Tibial nerve (tissue), 4 donors: Measurements from ENCODE around the gene SLC6A9.

ENCODE experiments used
- CTCF ChIP-seq, 5 experiments: fragments of 200-600 bp in 3 of 5; fragments of 450-650 bp in 2 of 5; sonication (generic) in 3 of 5; IDR thresholded peaks; one replicate each; pipeline ENCODE4 v1.5.1; 2016 to 2019; ENCODE audit warnings: antibody characterized with exemption in 5 of 5, mild to moderate bottlenecking in 3 of 5, moderate library complexity in 2 of 5
- EP300 ChIP-seq, 2 donors: sonication (generic); formaldehyde crosslinking; IDR thresholded peaks; one replicate each; pipeline ENCODE4 v1.6.1; 2017; ENCODE audit warnings: antibody characterized with exemption in 2 of 2, mild to moderate bottlenecking in 1 of 2
- POLR2A ChIP-seq, 2 donors: fragments of 450-650 bp; IDR thresholded peaks; one replicate each; pipeline ENCODE4 v1.6.1; 2017; ENCODE audit warnings: antibody characterized with exemption in 2 of 2, mild to moderate bottlenecking in 2 of 2, moderate library complexity in 2 of 2

- no peak for TF ChIP-seq CTCF (IDR thresholded peaks at IDR 0.05)
- TF ChIP-seq POLR2A (IDR thresholded peaks at IDR 0.05), result no peak
- no peak for TF ChIP-seq EP300 (IDR thresholded peaks at IDR 0.05)
Measured at GRCh38 chr1:43963890-43964289, 67.4 kb downstream of the SLC6A9 start.
